HepG2 (cell line): Measurements from ENCODE around the gene CDK1. TPM values are rescaled to one million over a fixed set of nuclear protein-coding genes. Genes with fewer than 3 reads are reported as not detected.
A peak's percentile ranks its signal among the peaks of the same experiment; 100 is the strongest.

ENCODE experiments used
- BCL6 ChIP-seq: IDR thresholded peaks from 2 replicates; pipeline ENCODE4 v1.6.1; 2016; ENCODE audit warnings: missing genetic modification reagents, missing compliant biosample characterization
- HDAC6 ChIP-seq: fragments of 200-600 bp; sonication (generic); IDR thresholded peaks from 2 replicates; pipeline ENCODE4 v1.7.0; 2017; ENCODE audit warnings: mild to moderate bottlenecking, antibody characterized with exemption, low read length, low read depth
- HOXA3 ChIP-seq: sonication (generic); formaldehyde crosslinking; IDR thresholded peaks from 2 replicates; pipeline ENCODE4 v1.5.0; 2020; ENCODE audit warnings: missing genetic modification reagents
- IKZF4 ChIP-seq: sonication (generic); formaldehyde crosslinking; IDR thresholded peaks from 2 replicates; pipeline ENCODE4 v1.5.1; 2020; ENCODE audit warnings: borderline replicate concordance, mild to moderate bottlenecking, low read depth, missing genetic modification reagents; ENCODE audit errors: not compliant biosample characterization
- KDM2A ChIP-seq: sonication (generic); formaldehyde crosslinking; IDR thresholded peaks from 2 replicates; pipeline ENCODE4 v1.4.0; 2020; ENCODE audit warnings: low read depth, missing genetic modification reagents, borderline replicate concordance
- MBNL3 ChIP-seq: fragments of 250-450 bp; sonication (Bioruptor Pico); conservative IDR thresholded peaks from 2 replicates; pipeline ENCODE4 v1.8.0; 2022; ENCODE audit warnings: mild to moderate bottlenecking, inconsistent platforms
- NFKB2 ChIP-seq: sonication (generic); formaldehyde crosslinking; IDR thresholded peaks from 2 replicates; pipeline ENCODE4 v1.4.0; 2020; ENCODE audit warnings: missing genetic modification reagents, borderline replicate concordance
- NONO ChIP-seq, 2 experiments: fragments of 450-650 bp in 1 of 2; sonication (generic) in 1 of 2; formaldehyde crosslinking in 1 of 2; IDR thresholded peaks in 1 of 2; conservative IDR thresholded peaks in 1 of 2; 2 replicates each; pipeline versions ENCODE4 v1.6.1 to v1.8.0; 2017 to 2022; ENCODE audit warnings: mild to moderate bottlenecking in 1 of 2, missing genetic modification reagents in 1 of 2, moderate library complexity in 1 of 2
- PHB2 ChIP-seq: fragments of 450-650 bp; IDR thresholded peaks from 2 replicates; pipeline ENCODE4 v1.6.1; 2018; ENCODE audit not compliant: partially characterized antibody
- REPIN1 ChIP-seq: sonication (generic); formaldehyde crosslinking; IDR thresholded peaks from 2 replicates; pipeline ENCODE4 v1.8.0; 2022; ENCODE audit warnings: missing genetic modification reagents, low read depth, mild to moderate bottlenecking, borderline replicate concordance
- SMYD3 ChIP-seq: sonication (generic); formaldehyde crosslinking; IDR thresholded peaks from 2 replicates; pipeline ENCODE4 v1.8.1; 2023; ENCODE audit warnings: mild to moderate bottlenecking, missing genetic modification reagents
- SNAPC2 ChIP-seq: sonication (generic); formaldehyde crosslinking; IDR thresholded peaks from 2 replicates; pipeline ENCODE4 v1.8.1; 2022; ENCODE audit warnings: mild to moderate bottlenecking, missing genetic modification reagents
- SP4 ChIP-seq: sonication (generic); formaldehyde crosslinking; IDR thresholded peaks from 2 replicates; pipeline ENCODE4 v1.8.1; 2023; ENCODE audit warnings: mild to moderate bottlenecking, missing genetic modification reagents
- TARDBP ChIP-seq: sonication (generic); formaldehyde crosslinking; IDR thresholded peaks from 2 replicates; pipeline ENCODE4 v1.8.0; 2022; ENCODE audit warnings: mild to moderate bottlenecking, missing genetic modification reagents
- ZKSCAN1 ChIP-seq: fragments of 150-350 bp; IDR thresholded peaks from 2 replicates; pipeline ENCODE4 v1.6.1; 2014; ENCODE audit warnings: low read length
- ZMYM3 ChIP-seq: sonication (generic); formaldehyde crosslinking; IDR thresholded peaks from 2 replicates; pipeline ENCODE4 v1.5.1; 2020; ENCODE audit warnings: mild to moderate bottlenecking, missing genetic modification reagents
- ZNF205 ChIP-seq: IDR thresholded peaks from 2 replicates; pipeline ENCODE4 v1.6.1; 2018; ENCODE audit warnings: missing biosample characterization, missing genetic modification reagents
- ZNF230 ChIP-seq: sonication (generic); formaldehyde crosslinking; IDR thresholded peaks from 2 replicates; pipeline ENCODE4 v1.4.0; 2020; ENCODE audit warnings: mild to moderate bottlenecking, missing genetic modification reagents
- ZNF264 ChIP-seq: sonication (generic); formaldehyde crosslinking; IDR thresholded peaks from 2 replicates; pipeline ENCODE4 v1.4.0; 2020; ENCODE audit warnings: missing genetic modification reagents
- ZNF644 ChIP-seq: IDR thresholded peaks from 2 replicates; pipeline ENCODE4 v1.6.1; 2016; ENCODE audit warnings: low read depth
- ZNF749 ChIP-seq: sonication (generic); formaldehyde crosslinking; IDR thresholded peaks from 2 replicates; pipeline ENCODE4 v1.8.0; 2022; ENCODE audit warnings: mild to moderate bottlenecking, missing genetic modification reagents, moderate library complexity, borderline replicate concordance
- ZNF773 ChIP-seq: sonication (generic); formaldehyde crosslinking; IDR thresholded peaks from 2 replicates; pipeline ENCODE4 v1.4.0; 2020; ENCODE audit warnings: missing genetic modification reagents, borderline replicate concordance
- polyA plus RNA-seq, 8 experiments: library from polyadenylated mRNA; depleted of rRNA in 3 of 8; stranded (reverse) in 7 of 8; unstranded in 1 of 8; fragments of >200 nt; fragmentation: Illumina TruSeq in 4 of 8; extraction: Trizol in 4 of 8; gene quantifications; 2 replicates each; pipeline versions ENCODE4 v1.2.1 to v1.2.3, GENCODE V29; 2011 to 2016; ENCODE audit warnings: low read depth in 4 of 8, missing spikeins in 1 of 8, mixed read lengths in 1 of 8; ENCODE audit not compliant: insufficient read depth in 1 of 8
- total RNA-seq, 5 experiments: library from RNA; depleted of rRNA; stranded (reverse); fragments of >200 nt; fragmentation: Illumina TruSeq; extraction: Trizol; gene quantifications; 2 replicates each; pipeline ENCODE4 v1.2.3, GENCODE V29; 2016; ENCODE audit warnings: low read depth in 1 of 5
- TF ChIP-seq, protein P1 (sequence below): sonication (generic); formaldehyde crosslinking; IDR thresholded peaks from 2 replicates; pipeline ENCODE4 v1.5.0; 2020; ENCODE audit warnings: missing genetic modification reagents
- TF ChIP-seq, protein P2 (sequence below): sonication (generic); formaldehyde crosslinking; IDR thresholded peaks from 2 replicates; pipeline ENCODE4 v1.4.0; 2020; ENCODE audit warnings: missing genetic modification reagents
- TF ChIP-seq, protein P3 (sequence below): IDR thresholded peaks from 2 replicates; pipeline ENCODE4 v1.6.1; 2012; ENCODE audit warnings: inconsistent platforms
- TF ChIP-seq, protein P4 (sequence below): sonication (generic); formaldehyde crosslinking; IDR thresholded peaks from 2 replicates; pipeline ENCODE4 v1.4.0; 2020; ENCODE audit warnings: mild to moderate bottlenecking, missing genetic modification reagents
- TF ChIP-seq, protein P5 (sequence below): sonication (generic); formaldehyde crosslinking; IDR thresholded peaks from 2 replicates; pipeline ENCODE4 v1.4.0; 2020; ENCODE audit warnings: missing genetic modification reagents, low read depth, mild to moderate bottlenecking, borderline replicate concordance

Gene CDK1
- total and polyA plus RNA-seq, 2 of the 13 experiments (the other 11 are each of a cell fraction or from before 2014, with no cell fraction given) = 42.6 to 132 TPM

DNA sequence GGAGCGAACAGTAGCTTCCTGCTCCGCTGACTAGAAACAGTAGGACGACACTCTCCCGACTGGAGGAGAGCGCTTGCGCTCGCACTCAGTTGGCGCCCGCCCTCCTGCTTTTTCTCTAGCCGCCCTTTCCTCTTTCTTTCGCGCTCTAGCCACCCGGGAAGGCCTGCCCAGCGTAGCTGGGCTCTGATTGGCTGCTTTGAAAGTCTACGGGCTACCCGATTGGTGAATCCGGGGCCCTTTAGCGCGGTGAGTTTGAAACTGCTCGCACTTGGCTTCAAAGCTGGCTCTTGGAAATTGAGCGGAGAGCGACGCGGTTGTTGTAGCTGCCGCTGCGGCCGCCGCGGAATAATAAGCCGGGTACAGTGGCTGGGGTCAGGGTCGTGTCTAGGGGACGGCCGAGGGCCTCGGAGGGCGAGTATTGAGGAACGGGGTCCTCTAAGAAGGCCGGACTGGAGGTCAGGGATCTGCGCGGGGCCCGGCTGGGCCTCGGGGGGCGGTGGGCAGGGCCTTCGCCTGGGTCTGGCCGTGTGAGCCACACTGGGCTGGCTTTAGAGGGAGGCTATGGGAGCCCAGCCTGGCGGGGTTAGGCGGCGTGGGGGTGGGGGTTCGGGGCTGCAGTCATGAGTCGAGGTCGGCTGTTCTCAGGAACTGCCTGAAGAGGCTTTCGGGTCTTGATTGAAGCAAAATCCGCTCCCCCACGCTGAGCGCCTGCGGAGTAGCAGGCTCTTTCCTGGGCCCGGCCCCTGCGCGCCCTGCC is at the start of gene CDK1 (continued):
- TF ChIP-seq, protein P1, sequence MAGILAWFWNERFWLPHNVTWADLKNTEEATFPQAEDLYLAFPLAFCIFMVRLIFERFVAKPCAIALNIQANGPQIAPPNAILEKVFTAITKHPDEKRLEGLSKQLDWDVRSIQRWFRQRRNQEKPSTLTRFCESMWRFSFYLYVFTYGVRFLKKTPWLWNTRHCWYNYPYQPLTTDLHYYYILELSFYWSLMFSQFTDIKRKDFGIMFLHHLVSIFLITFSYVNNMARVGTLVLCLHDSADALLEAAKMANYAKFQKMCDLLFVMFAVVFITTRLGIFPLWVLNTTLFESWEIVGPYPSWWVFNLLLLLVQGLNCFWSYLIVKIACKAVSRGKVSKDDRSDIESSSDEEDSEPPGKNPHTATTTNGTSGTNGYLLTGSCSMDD (CRISPR knock-in tag) = no peak
- TF ChIP-seq HDAC6 = no peak
- TF ChIP-seq SP4 (CRISPR knock-in tag) = peak; percentile 83
- TF ChIP-seq BCL6 (CRISPR knock-in tag) = no peak
- TF ChIP-seq, protein P2, sequence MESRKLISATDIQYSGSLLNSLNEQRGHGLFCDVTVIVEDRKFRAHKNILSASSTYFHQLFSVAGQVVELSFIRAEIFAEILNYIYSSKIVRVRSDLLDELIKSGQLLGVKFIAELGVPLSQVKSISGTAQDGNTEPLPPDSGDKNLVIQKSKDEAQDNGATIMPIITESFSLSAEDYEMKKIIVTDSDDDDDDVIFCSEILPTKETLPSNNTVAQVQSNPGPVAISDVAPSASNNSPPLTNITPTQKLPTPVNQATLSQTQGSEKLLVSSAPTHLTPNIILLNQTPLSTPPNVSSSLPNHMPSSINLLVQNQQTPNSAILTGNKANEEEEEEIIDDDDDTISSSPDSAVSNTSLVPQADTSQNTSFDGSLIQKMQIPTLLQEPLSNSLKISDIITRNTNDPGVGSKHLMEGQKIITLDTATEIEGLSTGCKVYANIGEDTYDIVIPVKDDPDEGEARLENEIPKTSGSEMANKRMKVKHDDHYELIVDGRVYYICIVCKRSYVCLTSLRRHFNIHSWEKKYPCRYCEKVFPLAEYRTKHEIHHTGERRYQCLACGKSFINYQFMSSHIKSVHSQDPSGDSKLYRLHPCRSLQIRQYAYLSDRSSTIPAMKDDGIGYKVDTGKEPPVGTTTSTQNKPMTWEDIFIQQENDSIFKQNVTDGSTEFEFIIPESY (CRISPR knock-in tag) = no peak
- TF ChIP-seq ZNF644 = no peak
- no peak for TF ChIP-seq IKZF4
- TF ChIP-seq SNAPC2 (CRISPR knock-in tag) = peak; percentile 89
- no peak for TF ChIP-seq ZNF773 (CRISPR knock-in tag)
- TF ChIP-seq, protein P3, sequence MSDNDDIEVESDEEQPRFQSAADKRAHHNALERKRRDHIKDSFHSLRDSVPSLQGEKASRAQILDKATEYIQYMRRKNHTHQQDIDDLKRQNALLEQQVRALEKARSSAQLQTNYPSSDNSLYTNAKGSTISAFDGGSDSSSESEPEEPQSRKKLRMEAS = peak; percentile 36; the same call in 1 of the 2 replicates
- peak; percentile 87 for TF ChIP-seq REPIN1 (CRISPR knock-in tag)
- TF ChIP-seq ZNF749 = no peak; the same call in 1 of the 2 replicates
- no peak for TF ChIP-seq ZKSCAN1
- TF ChIP-seq PHB2 = no peak
- TF ChIP-seq ZNF264 = no peak
- TF ChIP-seq ZNF205 (CRISPR knock-in tag) = peak; percentile 61
- TF ChIP-seq ZNF230 = 0 out of 2 replicates have a peak, but pooled peaks have one; percentile 67
- TF ChIP-seq NONO (IDR thresholded peaks at IDR 0.05) = no peak
- TF ChIP-seq NONO (CRISPR knock-in tag; conservative IDR thresholded peaks at IDR 0.05) = no peak
- TF ChIP-seq TARDBP = peak; percentile 62; the same call in 1 of the 2 replicates
- no peak for TF ChIP-seq ZMYM3
- TF ChIP-seq, protein P4, sequence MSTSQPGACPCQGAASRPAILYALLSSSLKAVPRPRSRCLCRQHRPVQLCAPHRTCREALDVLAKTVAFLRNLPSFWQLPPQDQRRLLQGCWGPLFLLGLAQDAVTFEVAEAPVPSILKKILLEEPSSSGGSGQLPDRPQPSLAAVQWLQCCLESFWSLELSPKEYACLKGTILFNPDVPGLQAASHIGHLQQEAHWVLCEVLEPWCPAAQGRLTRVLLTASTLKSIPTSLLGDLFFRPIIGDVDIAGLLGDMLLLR (CRISPR knock-in tag) = no peak
- peak; percentile 74; the same call in 1 of the 2 replicates for TF ChIP-seq KDM2A (CRISPR knock-in tag)
- TF ChIP-seq HOXA3 = peak; percentile 33; the same call in 1 of the 2 replicates
- peak; percentile 67; the same call in 1 of the 2 replicates for TF ChIP-seq NFKB2 (CRISPR knock-in tag)
- peak; percentile 96 for TF ChIP-seq SMYD3 (CRISPR knock-in tag)
- TF ChIP-seq MBNL3 (CRISPR knock-in tag) = no peak
- TF ChIP-seq, protein P5, sequence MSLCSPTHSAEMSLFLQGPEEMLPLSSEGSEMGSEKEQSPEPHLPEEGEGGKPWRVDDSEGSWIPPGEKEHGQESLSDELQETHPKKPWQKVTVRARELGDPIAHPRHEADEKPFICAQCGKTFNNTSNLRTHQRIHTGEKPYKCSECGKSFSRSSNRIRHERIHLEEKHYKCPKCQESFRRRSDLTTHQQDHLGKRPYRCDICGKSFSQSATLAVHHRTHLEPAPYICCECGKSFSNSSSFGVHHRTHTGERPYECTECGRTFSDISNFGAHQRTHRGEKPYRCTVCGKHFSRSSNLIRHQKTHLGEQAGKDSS (CRISPR knock-in tag) = peak; percentile 29; the same call in 1 of the 2 replicates
